RWPE2 (cell line): Measurements from ENCODE around the gene LIF.
"Not testable (repeated sequence)": the region's sequence is repeated elsewhere in the genome, so short reads cannot be mapped to it uniquely, and the experiment has no call there.

ENCODE experiments used
- ATAC-seq: fragments of 200-7000 bp; cut with Tn5 transposase; 3 replicates; pipeline ENCODE4 v1.9.1; 2021; ENCODE audit warnings: low read depth
- DNase-seq: peaks from one replicate; pipeline ENCODE4 v3.0.0-alpha.2; 2020; ENCODE audit warnings: low spot score
- H3K27ac ChIP-seq: fragments of 450-650 bp; 2 replicates; pipeline ENCODE4 v1.5.1; 2017; ENCODE audit warnings: mild to moderate bottlenecking; ENCODE audit not compliant: poor library complexity, severe bottlenecking
- H3K27me3 ChIP-seq: fragments of 250-450 bp; sonication (Bioruptor Pico); 2 replicates; pipeline ENCODE4 v1.5.1; 2021; ENCODE audit warnings: mild to moderate bottlenecking, moderate library complexity; ENCODE audit not compliant: insufficient read depth, poor library complexity, severe bottlenecking
- H3K36me3 ChIP-seq: fragments of 250-450 bp; sonication (Bioruptor Pico); 2 replicates; pipeline ENCODE4 v1.5.1; 2020; ENCODE audit warnings: low read depth, mild to moderate bottlenecking, moderate library complexity
- H3K4me1 ChIP-seq: fragments of 250-450 bp; sonication (Bioruptor Pico); 2 replicates; pipeline ENCODE4 v1.5.1; 2021; ENCODE audit warnings: mild to moderate bottlenecking, moderate library complexity; ENCODE audit not compliant: insufficient read depth, poor library complexity, severe bottlenecking
- H3K4me3 ChIP-seq: fragments of 250-450 bp; sonication (Bioruptor Pico); 2 replicates; pipeline ENCODE4 v1.5.1; 2021; ENCODE audit warnings: mild to moderate bottlenecking, moderate library complexity; ENCODE audit not compliant: severe bottlenecking
- H3K9me3 ChIP-seq: fragments of 250-450 bp; sonication (Bioruptor Pico); 2 replicates; pipeline ENCODE4 v1.5.1; 2021; ENCODE audit warnings: mild to moderate bottlenecking, moderate library complexity; ENCODE audit not compliant: severe bottlenecking
- TF ChIP-seq, protein P1 (sequence below): fragments of 450-650 bp; IDR thresholded peaks from one replicate; pipeline ENCODE4 v1.5.1; 2017; ENCODE audit warnings: mild to moderate bottlenecking, moderate library complexity; ENCODE audit not compliant: poor library complexity, severe bottlenecking

LIF gene

DNA sequence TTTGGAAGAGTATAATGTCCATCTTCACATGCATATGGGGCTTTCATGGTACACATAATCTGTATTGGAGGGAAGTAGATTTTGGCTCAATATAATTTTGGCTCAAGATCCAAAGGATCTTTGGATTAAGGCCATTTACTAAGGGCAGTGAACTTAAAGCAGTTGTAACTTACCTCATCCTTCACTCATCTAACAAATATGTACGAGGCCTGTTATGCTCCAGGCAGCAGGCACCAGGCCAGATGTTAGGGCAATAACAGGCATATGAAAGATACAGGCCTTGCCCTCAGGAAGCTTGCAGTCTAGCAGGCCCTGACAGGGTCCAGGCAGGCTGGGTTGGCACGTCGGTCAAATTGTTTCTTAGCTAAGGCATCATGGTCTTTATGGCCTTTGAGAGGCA, 44.6 kb downstream of the LIF start:
- Histone ChIP-seq H3K27ac (peak overlapping the region; percentile 54), H3K4me1 (peaks cover 31% of the 10 kb centered on the region), H3K27me3 (no peaks in the 10 kb centered on the region), H3K4me3 (no peak overlapping the region), H3K9me3 (no peaks in the 10 kb centered on the region), H3K36me3 (no peaks in the 10 kb centered on the region)
- no peak for DNase-seq
- ATAC-seq = no peak
- TF ChIP-seq, protein P1, sequence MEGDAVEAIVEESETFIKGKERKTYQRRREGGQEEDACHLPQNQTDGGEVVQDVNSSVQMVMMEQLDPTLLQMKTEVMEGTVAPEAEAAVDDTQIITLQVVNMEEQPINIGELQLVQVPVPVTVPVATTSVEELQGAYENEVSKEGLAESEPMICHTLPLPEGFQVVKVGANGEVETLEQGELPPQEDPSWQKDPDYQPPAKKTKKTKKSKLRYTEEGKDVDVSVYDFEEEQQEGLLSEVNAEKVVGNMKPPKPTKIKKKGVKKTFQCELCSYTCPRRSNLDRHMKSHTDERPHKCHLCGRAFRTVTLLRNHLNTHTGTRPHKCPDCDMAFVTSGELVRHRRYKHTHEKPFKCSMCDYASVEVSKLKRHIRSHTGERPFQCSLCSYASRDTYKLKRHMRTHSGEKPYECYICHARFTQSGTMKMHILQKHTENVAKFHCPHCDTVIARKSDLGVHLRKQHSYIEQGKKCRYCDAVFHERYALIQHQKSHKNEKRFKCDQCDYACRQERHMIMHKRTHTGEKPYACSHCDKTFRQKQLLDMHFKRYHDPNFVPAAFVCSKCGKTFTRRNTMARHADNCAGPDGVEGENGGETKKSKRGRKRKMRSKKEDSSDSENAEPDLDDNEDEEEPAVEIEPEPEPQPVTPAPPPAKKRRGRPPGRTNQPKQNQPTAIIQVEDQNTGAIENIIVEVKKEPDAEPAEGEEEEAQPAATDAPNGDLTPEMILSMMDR = no peak

DNA sequence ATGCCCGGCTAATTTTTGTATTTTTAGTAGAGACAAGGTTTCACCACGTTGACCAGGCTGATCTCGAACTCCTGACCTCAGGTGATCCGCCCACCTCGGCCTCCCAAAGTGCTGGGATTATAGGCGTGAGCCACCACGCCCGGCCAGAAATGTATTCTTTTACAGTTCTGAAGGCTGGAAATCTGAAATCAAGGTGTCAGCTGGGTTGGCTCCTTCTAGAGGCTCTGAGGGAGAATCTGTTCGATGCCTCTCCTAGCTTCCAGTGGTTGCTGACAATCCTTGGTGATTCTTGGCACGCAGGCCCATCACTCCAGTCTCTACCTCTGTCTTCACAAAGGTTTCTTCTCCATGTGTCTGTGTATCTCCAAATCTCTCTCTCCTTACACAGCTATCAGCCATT, 45.7 kb downstream of the LIF start:
- ATAC-seq, DNase-seq, H3K4me3 ChIP-seq, H3K36me3 ChIP-seq, H3K9me3 ChIP-seq, H3K27ac ChIP-seq, H3K27me3 ChIP-seq: not testable (repeated sequence)
- H3K4me1 ChIP-seq = peaks cover 26% of the 10 kb centered on the region

DNA sequence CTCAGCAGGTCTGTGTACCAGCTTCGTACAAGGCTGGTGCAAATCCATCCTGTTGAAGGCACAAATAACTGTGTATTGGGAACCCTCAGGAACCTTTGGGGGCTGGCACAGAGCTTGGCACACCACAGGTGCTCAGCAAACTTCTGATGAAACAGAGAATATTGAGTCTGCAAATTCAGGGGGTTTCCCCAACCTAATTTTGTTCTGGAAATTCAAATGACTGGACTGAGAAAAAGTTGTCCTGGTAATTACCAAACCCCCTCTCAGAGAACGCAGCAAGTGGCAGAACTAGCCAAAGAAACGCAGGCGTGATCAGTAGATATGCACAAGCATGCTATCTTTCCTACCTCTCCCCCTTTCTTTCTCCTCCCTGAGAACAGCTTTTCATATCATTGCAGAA, 47.6 kb downstream of the LIF start:
- no peaks in the 10 kb centered on the region for H3K9me3 ChIP-seq
- no peak overlapping the region for H3K4me3 ChIP-seq
- H3K27me3 ChIP-seq = no peaks in the 10 kb centered on the region
- H3K4me1 ChIP-seq = peaks cover 31% of the 10 kb centered on the region
- DNase-seq (no peak), ATAC-seq (no peak)
- TF ChIP-seq, protein P1 = no peak
- H3K36me3 ChIP-seq = no peaks in the 10 kb centered on the region
- H3K27ac ChIP-seq = peak overlapping the region; percentile 97

DNA sequence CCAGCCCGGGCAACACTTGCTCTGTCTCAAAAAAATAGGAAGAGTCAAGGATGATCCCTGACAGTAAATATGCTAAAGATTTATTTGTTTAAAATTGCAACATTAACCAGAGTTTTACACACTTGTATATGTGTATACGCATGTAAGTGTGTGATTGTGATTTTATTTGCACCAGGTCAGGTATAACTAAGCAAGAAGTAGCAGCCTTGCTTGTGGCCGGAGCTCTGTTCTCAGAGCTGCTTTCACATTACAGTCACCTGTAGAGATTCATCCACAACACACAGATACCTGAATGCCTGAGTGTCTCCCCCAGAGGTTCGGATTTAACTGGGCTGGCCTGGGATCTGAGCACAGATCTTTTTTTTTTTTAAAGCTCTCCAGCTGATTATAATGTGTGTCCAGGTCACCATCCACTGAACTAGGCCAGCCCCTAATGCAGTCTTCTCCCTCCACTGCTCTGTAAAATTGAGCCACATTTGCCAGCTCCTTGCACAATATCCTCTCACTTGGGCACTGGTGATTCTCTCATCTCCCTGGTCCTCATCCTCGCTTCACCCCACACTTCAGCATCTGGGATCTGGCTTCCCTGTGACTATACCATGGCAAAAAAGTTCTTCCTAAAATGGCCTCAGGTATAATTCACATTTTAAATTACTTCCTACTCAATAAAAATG, 48.3 kb downstream of the LIF start:
- Histone ChIP-seq H3K4me3 (no peak overlapping the region), H3K27ac (peak overlapping the region; percentile 97), H3K27me3 (no peaks in the 10 kb centered on the region), H3K9me3 (no peaks in the 10 kb centered on the region), H3K4me1 (peaks cover 31% of the 10 kb centered on the region), H3K36me3 (no peaks in the 10 kb centered on the region)
- TF ChIP-seq, protein P1 = no peak
- ATAC-seq = no peak
- no peak for DNase-seq

DNA sequence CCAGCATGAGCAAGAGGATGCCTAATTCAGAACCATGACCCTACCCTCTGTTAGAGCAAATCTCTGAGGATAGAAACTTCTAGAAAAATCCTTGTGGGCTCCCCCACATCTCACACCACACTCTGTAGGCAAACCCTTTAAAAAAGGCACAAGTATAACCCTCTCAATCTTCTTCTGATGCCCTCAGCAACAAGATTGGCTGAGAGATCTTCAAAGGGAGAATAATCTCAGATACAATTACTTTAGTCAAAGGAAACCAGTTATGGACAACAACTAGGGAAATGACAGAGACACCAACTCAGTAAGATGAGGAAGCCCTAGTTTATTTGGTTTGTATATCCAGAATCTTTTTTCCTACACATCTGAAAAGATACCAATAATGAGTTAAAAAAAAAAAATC, 49.2 kb downstream of the LIF start:
- peaks cover 29% of the 10 kb centered on the region for H3K4me1 ChIP-seq
- no peak for ATAC-seq
- H3K27me3 ChIP-seq = no peaks in the 10 kb centered on the region
- TF ChIP-seq, protein P1 = no peak
- H3K9me3 ChIP-seq = no peaks in the 10 kb centered on the region
- no peak for DNase-seq
- H3K27ac ChIP-seq = peak overlapping the region; percentile 97
- H3K36me3 ChIP-seq = no peaks in the 10 kb centered on the region
- no peak overlapping the region for H3K4me3 ChIP-seq
